Measurements from ENCODE around the gene UBL4A.

The UBL4A gene

GRCh38 chrX:154466907-154467306 lies 19.5 kb downstream of the UBL4A start:
- TF ChIP-seq GATA2 (IDR thresholded peaks at IDR 0.05; ENCODE audit: low read depth, low read length) (no peak), GATA3 (IDR thresholded peaks at IDR 0.05; ENCODE audit: low read depth, low read length) (no peak)

DNA sequence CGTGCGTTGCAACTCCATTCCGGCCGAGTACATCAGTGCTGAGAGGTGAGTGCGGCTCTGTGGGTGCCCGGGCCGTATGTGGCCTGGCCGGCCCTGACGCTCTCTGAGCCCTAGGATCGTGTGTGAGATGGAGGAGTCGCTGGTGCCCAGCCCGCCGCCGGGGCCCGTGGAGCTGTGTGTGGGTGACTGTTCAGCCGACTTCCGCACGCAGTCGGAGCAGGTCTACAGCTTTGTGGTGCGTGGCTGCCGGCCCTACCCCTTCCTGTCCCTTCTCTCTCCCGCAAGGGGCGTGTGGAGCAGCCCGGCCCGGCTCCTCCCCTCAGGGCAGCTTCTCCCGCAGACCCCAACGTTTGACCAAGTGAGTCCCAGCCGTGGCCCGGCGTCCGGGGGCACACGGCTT lies 20.4 kb downstream of the UBL4A start:
- TF ChIP-seq GATA3 (IDR thresholded peaks at IDR 0.05; ENCODE audit: low read depth, low read length) (no peak), GATA2 (IDR thresholded peaks at IDR 0.05; ENCODE audit: low read depth, low read length) (no peak)

- TF ChIP-seq GATA3 (IDR thresholded peaks at IDR 0.05; ENCODE audit: low read depth, low read length) (no peak), GATA2 (IDR thresholded peaks at IDR 0.05; ENCODE audit: low read depth, low read length) (no peak)
Observed at GRCh38 chrX:154465601-154466000, 20.8 kb downstream of the UBL4A start.

DNA sequence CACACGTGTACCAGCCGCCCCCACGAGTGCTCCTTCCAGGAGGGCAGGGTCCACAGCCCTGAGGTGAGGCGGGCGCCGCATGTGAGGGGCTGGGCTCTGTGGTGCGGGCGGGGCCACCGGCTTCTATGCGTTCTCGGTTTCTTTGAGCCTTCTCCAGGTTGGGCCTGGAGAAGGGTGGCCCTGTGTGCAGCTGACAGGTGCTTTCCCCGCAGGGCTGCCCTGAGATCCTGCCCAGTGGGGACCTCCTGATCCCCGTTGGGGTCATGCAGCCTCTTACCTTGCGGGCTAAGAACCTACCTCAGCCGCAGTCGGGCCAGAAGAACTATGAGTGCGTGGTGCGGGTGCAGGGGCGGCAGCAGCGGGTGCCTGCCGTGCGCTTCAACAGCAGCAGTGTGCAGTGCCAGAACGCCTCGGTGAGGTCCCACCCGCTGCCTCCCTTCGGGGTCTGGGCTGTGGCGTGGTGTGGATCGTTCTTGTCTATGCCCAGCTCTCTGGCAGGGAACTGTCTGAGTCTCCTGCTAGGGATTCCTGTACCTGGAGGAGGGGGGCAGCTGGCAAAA lies 21.5 kb downstream of the UBL4A start:
- TF ChIP-seq GATA3 (IDR thresholded peaks at IDR 0.05; ENCODE audit: low read depth, low read length) (no peak), GATA2 (IDR thresholded peaks at IDR 0.05; ENCODE audit: low read depth, low read length) (no peak)

DNA sequence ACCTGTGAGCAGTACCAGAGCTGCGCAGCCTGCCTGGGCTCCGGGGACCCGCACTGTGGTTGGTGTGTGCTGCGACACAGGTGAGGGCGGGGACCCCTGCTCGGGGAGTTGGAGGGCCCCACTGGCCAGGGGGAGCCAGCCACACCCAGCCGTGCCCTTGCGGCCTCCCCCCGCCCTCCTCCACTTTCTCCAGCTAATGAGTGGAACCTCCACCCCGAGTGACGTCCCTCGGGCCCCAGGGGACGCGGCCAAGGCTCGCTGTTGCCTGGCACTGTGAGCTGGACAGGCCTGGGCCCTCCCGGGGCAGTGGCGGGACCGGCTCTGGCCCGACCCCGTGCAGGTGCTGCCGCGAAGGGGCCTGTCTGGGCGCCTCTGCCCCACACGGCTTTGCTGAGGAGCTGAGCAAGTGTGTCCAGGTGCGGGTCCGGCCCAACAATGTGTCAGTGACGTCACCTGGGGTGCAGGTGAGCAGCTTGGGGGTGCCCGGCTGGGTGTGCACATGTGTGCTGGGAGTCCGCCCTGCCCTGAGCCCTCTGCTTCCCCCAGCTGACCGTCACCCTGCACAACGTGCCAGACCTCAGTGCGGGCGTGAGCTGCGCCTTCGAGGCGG lies 22.7 kb downstream of the UBL4A start:
- TF ChIP-seq GATA2 (IDR thresholded peaks at IDR 0.05; ENCODE audit: low read depth, low read length) = no peak
- no peak for TF ChIP-seq GATA3 (IDR thresholded peaks at IDR 0.05; ENCODE audit: low read depth, low read length)

- TF ChIP-seq GATA2 (IDR thresholded peaks at IDR 0.05; ENCODE audit: low read depth, low read length) = no peak
- no peak for TF ChIP-seq GATA3 (IDR thresholded peaks at IDR 0.05; ENCODE audit: low read depth, low read length)
Observed at GRCh38 chrX:154462396-154462795, 24.0 kb downstream of the UBL4A start.

DNA sequence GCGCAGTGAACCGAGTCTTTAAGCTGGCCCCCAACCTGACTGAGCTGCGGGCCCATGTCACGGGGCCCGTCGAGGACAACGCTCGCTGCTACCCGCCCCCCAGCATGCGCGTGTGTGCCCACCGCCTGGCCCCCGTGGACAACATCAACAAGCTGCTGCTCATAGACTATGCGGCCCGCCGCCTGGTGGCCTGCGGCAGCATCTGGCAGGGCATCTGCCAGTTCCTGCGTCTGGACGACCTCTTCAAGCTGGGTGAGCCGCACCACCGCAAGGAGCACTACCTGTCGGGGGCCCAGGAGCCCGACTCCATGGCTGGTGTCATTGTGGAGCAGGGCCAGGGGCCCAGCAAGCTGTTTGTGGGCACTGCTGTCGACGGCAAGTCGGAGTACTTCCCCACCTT lies 26.1 kb downstream of the UBL4A start:
- no peak for TF ChIP-seq GATA3 (IDR thresholded peaks at IDR 0.05; ENCODE audit: low read depth, low read length)
- no peak for TF ChIP-seq GATA2 (IDR thresholded peaks at IDR 0.05; ENCODE audit: low read depth, low read length)

DNA sequence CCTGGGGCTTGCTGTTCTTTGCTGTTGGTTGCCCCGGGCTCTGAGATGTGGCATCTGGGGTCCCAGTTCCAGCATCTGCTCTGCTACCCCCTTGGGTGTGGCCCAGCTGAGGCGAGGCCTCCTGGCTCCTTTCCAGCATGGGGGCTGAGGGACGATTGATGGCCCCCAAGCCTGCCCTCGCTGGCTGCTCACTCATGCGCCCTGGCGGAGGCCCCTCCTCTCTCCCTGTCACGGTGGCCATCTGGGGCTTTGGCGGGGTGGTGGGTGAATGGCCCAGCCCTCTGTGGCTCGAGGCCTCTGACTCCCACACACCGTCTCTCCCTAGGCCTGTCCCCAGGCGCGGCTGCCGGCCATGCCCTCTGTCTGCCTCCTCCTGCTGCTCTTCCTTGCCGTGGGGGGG lies 26.6 kb downstream of the UBL4A start:
- TF ChIP-seq GATA2 (IDR thresholded peaks at IDR 0.05; ENCODE audit: low read depth, low read length) (no peak), GATA3 (IDR thresholded peaks at IDR 0.05; ENCODE audit: low read depth, low read length) (no peak)

- TF ChIP-seq GATA2 (IDR thresholded peaks at IDR 0.05; ENCODE audit: low read depth, low read length) = no peak
- no peak for TF ChIP-seq GATA3 (IDR thresholded peaks at IDR 0.05; ENCODE audit: low read depth, low read length)
Observed at GRCh38 chrX:154458954-154459778, 27.2 kb downstream of the UBL4A start.

DNA sequence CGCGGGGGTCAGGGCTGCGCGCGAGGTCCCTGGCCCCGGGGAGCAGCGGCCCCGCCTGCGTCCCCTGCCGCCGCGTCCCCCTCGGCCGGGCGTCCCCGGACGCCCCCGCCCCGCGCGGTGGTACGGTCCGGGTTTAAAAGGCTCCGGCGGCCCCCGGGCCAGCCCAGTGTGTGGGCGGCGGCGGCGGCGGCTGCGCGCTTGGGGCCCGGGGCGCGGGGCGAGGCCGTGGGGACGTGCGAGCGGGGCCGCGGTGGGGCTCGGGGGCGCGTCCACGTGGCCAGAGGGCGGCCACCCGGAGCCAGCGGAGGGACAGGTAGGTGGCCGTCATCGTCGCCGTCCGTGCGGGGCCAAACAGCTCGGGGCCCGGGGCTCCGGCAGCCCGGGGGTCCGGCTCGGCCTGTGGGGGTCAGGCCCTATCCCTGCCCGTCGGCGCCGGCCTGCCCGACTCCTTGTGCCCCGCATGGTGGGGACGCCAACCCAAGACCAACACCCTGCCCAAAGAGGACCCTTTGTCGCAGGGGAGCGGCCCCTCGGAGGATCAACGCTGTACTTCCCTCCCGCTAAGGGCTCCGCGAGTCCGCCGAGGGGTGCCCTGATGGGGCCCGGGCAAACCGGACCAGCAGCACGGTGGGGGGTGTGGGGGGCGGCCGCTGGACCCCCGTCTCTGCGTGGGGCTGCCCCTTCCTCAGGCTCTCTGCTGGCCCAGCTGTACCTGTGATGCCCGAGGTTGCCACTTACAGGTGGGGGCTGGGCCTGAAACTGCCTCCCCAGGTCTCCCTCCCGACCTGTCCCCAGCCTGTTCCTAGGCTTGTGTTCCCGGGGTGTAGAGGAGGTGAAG lies 28.1 kb downstream of the UBL4A start, which contains the start of gene PLXNA3:
TSS of gene PLXNA3 (plus strand) at position 166 of the 838 bp plus-strand sequence. CDS start 1,903 bp downstream, outside the sequence.
- no peak for TF ChIP-seq GATA2 (IDR thresholded peaks at IDR 0.05; ENCODE audit: low read depth, low read length)
- no peak for TF ChIP-seq GATA3 (IDR thresholded peaks at IDR 0.05; ENCODE audit: low read depth, low read length)

- no peak for TF ChIP-seq GATA2 (IDR thresholded peaks at IDR 0.05; ENCODE audit: low read depth, low read length)
- no peak for TF ChIP-seq GATA3 (IDR thresholded peaks at IDR 0.05; ENCODE audit: low read depth, low read length)
Observed at GRCh38 chrX:154457491-154458115, 28.8 kb downstream of the UBL4A start.

DNA sequence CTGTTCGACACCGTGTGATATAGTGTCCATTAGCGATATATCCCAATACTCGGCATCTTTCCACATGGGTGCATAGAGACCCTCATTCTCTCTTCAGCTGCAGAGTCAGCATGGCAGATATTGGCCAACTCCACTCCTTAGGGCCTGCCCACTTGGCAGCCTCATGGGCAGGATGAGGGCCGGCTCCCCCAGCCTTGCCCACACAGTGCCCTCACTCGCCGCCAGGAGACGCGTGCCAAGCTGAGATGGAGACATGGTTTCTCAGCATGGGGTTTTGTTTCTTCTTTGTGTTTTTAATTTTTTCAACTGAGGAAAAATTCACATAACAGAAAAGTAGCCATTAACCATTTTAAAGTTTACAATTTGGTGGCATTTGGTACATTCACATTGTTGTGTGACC lies 33.6 kb downstream of the UBL4A start:
- TF ChIP-seq GATA3 (IDR thresholded peaks at IDR 0.05; ENCODE audit: low read depth, low read length) (no peak), GATA2 (IDR thresholded peaks at IDR 0.05; ENCODE audit: low read depth, low read length) (no peak)

DNA sequence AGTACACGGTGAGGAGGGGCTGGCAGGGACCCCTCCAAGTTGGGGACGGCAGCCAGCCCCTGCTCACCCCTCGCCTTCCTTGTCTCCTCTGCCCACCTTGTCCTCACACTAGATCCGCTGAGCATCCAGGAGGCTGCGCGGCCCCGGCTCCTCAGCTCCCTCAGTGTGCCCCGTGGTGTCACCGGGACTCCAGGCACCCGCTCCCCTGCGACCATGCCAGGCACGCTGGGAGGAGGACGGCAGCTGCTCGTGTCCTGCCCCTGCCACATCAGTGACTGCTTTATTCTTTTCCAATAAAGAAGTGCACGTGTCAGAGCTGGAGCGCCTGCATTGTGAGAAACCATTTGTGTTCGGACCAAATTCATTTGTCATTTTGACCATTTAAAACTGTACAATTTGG lies 36.1 kb downstream of the UBL4A start:
- no peak for TF ChIP-seq GATA3 (IDR thresholded peaks at IDR 0.05; ENCODE audit: low read depth, low read length)
- TF ChIP-seq GATA2 (IDR thresholded peaks at IDR 0.05; ENCODE audit: low read depth, low read length) = no peak
